ENCODE data around the gene IPO4.

DNA sequence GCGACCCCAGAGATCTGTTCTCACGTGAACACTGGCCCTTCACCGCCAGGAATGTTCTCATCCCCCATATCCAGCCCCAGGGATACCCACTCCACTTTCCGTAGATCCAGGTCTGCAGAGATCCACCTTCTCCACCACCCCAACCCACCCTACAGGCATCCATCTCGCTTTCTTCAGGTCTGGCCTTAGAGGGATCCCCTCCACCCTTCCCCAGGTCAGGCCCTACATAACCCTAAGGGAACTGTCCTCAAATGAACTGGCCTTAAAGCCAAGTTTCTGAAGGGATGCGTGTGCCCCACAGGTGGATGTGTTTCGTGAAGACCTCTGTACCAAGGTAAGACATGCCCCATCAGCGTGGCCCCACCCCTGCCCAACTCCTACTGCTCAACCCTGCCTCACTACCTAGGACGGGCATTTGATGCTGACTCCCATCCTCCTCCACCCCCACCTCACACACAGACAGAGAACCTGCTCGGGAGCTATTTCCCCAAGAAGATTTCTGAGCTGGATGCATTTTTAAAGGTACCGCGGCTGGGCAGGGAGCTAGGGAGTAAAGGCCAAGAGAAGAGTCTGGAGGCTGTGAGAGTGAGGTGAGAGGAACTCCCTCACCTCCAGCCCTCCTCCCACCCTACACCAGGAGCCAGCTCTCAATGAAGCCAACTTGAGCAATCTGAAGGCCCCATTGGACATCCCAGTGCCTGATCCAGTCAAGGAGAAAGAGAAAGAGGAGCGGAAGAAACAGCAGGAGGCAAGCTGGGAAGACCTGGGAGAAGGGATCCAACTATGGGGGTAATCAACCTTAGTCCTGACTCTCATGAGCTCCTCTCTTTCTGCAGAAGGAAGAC, 51.7 kb downstream of the IPO4 start:
- TF ChIP-seq CTCF (IDR thresholded peaks at IDR 0.05 in 2 of 3, conservative IDR thresholded peaks at IDR 0.05 in 1 of 3; ENCODE audit: control insufficient read depth in 2 of 3, extremely low read depth in 1 of 3, insufficient read depth in 1 of 3, low read depth in 3 of 3, low read length in 3 of 3) = no peak
- no peak for TF ChIP-seq POLR2AphosphoS2 (IDR thresholded peaks at IDR 0.05; ENCODE audit: low read depth, low read length)
- no peak for TF ChIP-seq BRCA1 (IDR thresholded peaks at IDR 0.05; ENCODE audit: low read depth, low read length)
- TF ChIP-seq CREM (IDR thresholded peaks at IDR 0.05; ENCODE audit: low read depth) = no peak
- TF ChIP-seq MTA3 (IDR thresholded peaks at IDR 0.05; ENCODE audit: borderline replicate concordance, low read length) = no peak
- TF ChIP-seq POLR2AphosphoS5 (IDR thresholded peaks at IDR 0.05; ENCODE audit: low read length) = no peak
- TF ChIP-seq BACH1 (IDR thresholded peaks at IDR 0.05; ENCODE audit: borderline replicate concordance) = no peak
- no peak for TF ChIP-seq HDAC6 (IDR thresholded peaks at IDR 0.05; ENCODE audit: unreplicated experiment)
- no peak for TF ChIP-seq SRF (IDR thresholded peaks at IDR 0.05; ENCODE audit: low read depth in 2 of 2, low read length in 2 of 2)

Data from GM12878 (cell line).